ENCODE results near the gene FCHSD1. TPM values are rescaled to one million over a fixed set of nuclear protein-coding genes. Genes with fewer than 3 reads are reported as not detected.

FCHSD1 gene
- polyA plus RNA-seq, 1 of the 3 experiments (the other 2 are of a cell fraction): 49.2 TPM

DNA sequence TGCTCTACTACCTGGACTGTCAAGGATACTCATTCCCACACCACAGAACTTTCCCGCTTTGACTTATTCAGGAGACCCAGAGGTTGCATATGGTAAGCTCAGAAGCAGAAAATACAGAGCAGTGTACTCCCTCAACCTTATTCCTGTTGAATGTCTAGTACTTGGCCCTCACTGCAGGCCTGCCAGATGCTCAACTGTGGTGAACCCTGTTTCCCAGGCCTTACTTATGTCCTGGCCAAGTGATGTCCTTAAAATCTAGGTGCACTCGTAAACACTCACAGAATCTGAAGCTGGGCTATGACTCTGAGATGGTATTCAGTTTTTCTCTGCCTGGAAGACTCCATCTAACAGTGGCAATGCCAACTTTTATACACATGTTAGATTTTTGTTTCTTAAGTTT, 53.4 kb downstream of the FCHSD1 start:
- DNase-seq: no peak

DNA sequence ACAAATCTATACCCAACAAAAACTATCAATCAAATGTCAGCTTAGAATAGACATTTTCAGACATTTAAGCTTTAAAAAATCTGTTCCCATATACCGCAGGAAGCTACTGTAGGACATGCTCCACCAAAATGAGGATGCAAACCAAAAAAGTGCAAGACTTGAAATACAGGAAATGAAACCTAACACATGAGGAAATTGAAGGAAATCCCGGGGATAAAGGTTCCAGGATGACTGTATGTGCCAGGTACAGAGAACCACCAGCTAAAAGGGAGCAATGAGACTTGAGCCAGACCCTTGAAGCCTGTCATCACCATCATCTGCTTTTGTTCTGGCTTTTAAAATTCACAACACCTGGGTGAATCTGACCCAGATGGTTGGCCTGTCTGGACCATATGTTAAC, 53.8 kb downstream of the FCHSD1 start:
- Histone ChIP-seq H3K79me2 (ENCODE audit: insufficient read depth) (peaks cover 78% of the 10 kb centered on the region), H4K20me1 (ENCODE audit: insufficient read depth) (peaks cover 4% of the 10 kb centered on the region; the same call in 1 of the 2 replicates), H3K9ac (no peak overlapping the region), H3K27me3 (ENCODE audit: insufficient read depth) (no peaks in the 10 kb centered on the region), H3K9me3 (no peaks in the 10 kb centered on the region), H3F3A (replicated peaks; ENCODE audit: insufficient read depth) (peaks cover 14% of the 10 kb centered on the region), H2AFZ (ENCODE audit: low read depth) (no peak overlapping the region), H3K4me1 (ENCODE audit: control insufficient read depth in 1 of 2, insufficient read depth in 2 of 2, low read depth in 1 of 2, low read length in 1 of 2) (peaks cover 0 to 5% of the 10 kb centered on the region in 2 experiments; a peak in 1 of 4 replicates), H3K9me2 (no peaks in the 10 kb centered on the region), H3K4me2 (no peak overlapping the region), H3K27ac (ENCODE audit: low read depth in 2 of 2, low read length in 1 of 2) (no peak overlapping the region), H3K4me3 (ENCODE audit: low read depth in 2 of 2, low read length in 1 of 2) (no peak overlapping the region), H3K36me3 (replicated peaks in 1 of 2; ENCODE audit: control insufficient read depth in 1 of 2, insufficient read depth in 2 of 2, low read length in 1 of 2) (peaks cover 0 to 5% of the 10 kb centered on the region in 2 experiments)
- CTCF ChIA-PET: interaction anchor here (1.1 to 3.9 kb wide), 8 partner anchors 8 to 363 kb away, joined by 3 to 42 read pairs (median 6); partner anchors contain the start of gene DIAPH1
- DNase-seq: no peak
- WGBS (ENCODE audit: low lambda C conversion rate): 70% methylated on average over 2 of the region's 2 CpGs
- POLR2A ChIA-PET: no interaction called here
- TF ChIP-seq GATA2 (CRISPR knock-in tag; IDR thresholded peaks at IDR 0.05): no peak

More for the DNA sequence above, 53.4 kb downstream of the FCHSD1 start:
- H3K9me3 ChIP-seq: no peaks in the 10 kb centered on the region
- no peak overlapping the region for H3K27ac ChIP-seq (ENCODE audit: low read depth in 2 of 2, low read length in 1 of 2)
- TF ChIP-seq NRF1 (IDR thresholded peaks at IDR 0.05; ENCODE audit: low read depth, low read length) (no peak), ELF1 (IDR thresholded peaks at IDR 0.05) (no peak), MEF2A (IDR thresholded peaks at IDR 0.05; ENCODE audit: borderline replicate concordance, low read depth) (no peak), TAF1 (IDR thresholded peaks at IDR 0.05; ENCODE audit: borderline replicate concordance, low read depth, low read length) (no peak), FOSL2 (IDR thresholded peaks at IDR 0.05; ENCODE audit: borderline replicate concordance, low read depth) (no peak), RXRA (IDR thresholded peaks at IDR 0.05; ENCODE audit: borderline replicate concordance, low read depth) (no peak), NFIC (IDR thresholded peaks at IDR 0.05; ENCODE audit: borderline replicate concordance) (no peak), CHD2 (IDR thresholded peaks at IDR 0.05; ENCODE audit: low read length, partially characterized antibody) (no peak), SIN3A (IDR thresholded peaks at IDR 0.05; ENCODE audit: borderline replicate concordance, low read depth, low read length) (no peak), RFX5 (IDR thresholded peaks at IDR 0.05; ENCODE audit: low read length) (no peak), FOXM1 (IDR thresholded peaks at IDR 0.05; ENCODE audit: low read depth) (no peak), RAD21 (IDR thresholded peaks at IDR 0.05; ENCODE audit: low read length) (no peak), SMC3 (IDR thresholded peaks at IDR 0.05; ENCODE audit: low read depth, low read length) (no peak), TEAD4 (IDR thresholded peaks at IDR 0.05; ENCODE audit: borderline replicate concordance, insufficient read depth) (no peak), TCF12 (IDR thresholded peaks at IDR 0.05) (no peak), GATA2 (CRISPR knock-in tag; IDR thresholded peaks at IDR 0.05) (no peak), FOXJ3 (CRISPR knock-in tag; IDR thresholded peaks at IDR 0.05) (no peak)
- TF ChIP-seq, protein P1, sequence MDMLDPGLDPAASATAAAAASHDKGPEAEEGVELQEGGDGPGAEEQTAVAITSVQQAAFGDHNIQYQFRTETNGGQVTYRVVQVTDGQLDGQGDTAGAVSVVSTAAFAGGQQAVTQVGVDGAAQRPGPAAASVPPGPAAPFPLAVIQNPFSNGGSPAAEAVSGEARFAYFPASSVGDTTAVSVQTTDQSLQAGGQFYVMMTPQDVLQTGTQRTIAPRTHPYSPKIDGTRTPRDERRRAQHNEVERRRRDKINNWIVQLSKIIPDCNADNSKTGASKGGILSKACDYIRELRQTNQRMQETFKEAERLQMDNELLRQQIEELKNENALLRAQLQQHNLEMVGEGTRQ (IDR thresholded peaks at IDR 0.05; ENCODE audit: borderline replicate concordance, low read depth, low read length): no peak
- TF ChIP-seq, protein P2, sequence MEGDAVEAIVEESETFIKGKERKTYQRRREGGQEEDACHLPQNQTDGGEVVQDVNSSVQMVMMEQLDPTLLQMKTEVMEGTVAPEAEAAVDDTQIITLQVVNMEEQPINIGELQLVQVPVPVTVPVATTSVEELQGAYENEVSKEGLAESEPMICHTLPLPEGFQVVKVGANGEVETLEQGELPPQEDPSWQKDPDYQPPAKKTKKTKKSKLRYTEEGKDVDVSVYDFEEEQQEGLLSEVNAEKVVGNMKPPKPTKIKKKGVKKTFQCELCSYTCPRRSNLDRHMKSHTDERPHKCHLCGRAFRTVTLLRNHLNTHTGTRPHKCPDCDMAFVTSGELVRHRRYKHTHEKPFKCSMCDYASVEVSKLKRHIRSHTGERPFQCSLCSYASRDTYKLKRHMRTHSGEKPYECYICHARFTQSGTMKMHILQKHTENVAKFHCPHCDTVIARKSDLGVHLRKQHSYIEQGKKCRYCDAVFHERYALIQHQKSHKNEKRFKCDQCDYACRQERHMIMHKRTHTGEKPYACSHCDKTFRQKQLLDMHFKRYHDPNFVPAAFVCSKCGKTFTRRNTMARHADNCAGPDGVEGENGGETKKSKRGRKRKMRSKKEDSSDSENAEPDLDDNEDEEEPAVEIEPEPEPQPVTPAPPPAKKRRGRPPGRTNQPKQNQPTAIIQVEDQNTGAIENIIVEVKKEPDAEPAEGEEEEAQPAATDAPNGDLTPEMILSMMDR (IDR thresholded peaks at IDR 0.05): no peak
- H3K9me2 ChIP-seq: no peaks in the 10 kb centered on the region
- H3F3A ChIP-seq (replicated peaks; ENCODE audit: insufficient read depth): peaks cover 14% of the 10 kb centered on the region
- ChIA-PET POLR2A (no interaction called here), CTCF (interaction anchor here (0.9 to 3.9 kb wide), 9 partner anchors 8 to 557 kb away, joined by 3 to 42 read pairs (median 6); partner anchors contain the start of genes DIAPH1, HDAC3 and RELL2)
- no peak overlapping the region for H3K4me2 ChIP-seq
- peaks cover under 1% of the 10 kb centered on the region; the same call in 1 of the 2 replicates for H4K20me1 ChIP-seq (ENCODE audit: insufficient read depth)
- peaks cover 80% of the 10 kb centered on the region for H3K79me2 ChIP-seq (ENCODE audit: insufficient read depth)
- H3K36me3 ChIP-seq (replicated peaks in 1 of 2; ENCODE audit: control insufficient read depth in 1 of 2, insufficient read depth in 2 of 2, low read length in 1 of 2): peaks cover 0 to 5% of the 10 kb centered on the region in 2 experiments
- no peak overlapping the region for H3K9ac ChIP-seq
- no peak overlapping the region for H2AFZ ChIP-seq (ENCODE audit: low read depth)
- no peaks in the 10 kb centered on the region for H3K27me3 ChIP-seq (ENCODE audit: insufficient read depth)
- no peak overlapping the region for H3K4me3 ChIP-seq (ENCODE audit: low read depth in 2 of 2, low read length in 1 of 2)
- peaks cover 0 to 5% of the 10 kb centered on the region in 2 experiments; a peak in 1 of 4 replicates for H3K4me1 ChIP-seq (ENCODE audit: control insufficient read depth in 1 of 2, insufficient read depth in 2 of 2, low read depth in 1 of 2, low read length in 1 of 2)
- 97% methylated on average over 2 of the region's 2 CpGs for WGBS (ENCODE audit: low lambda C conversion rate)
